GM13977 (cell line): Measurements from ENCODE around the gene CLPSL2.

Experiments
- DNase-seq: peaks from one replicate; pipeline ENCODE4 v3.0.0; 2012; ENCODE audit warnings: low spot score
- CTCF ChIP-seq: IDR thresholded peaks from 2 replicates; pipeline ENCODE4 v1.5.1; 2012; ENCODE audit warnings: mild to moderate bottlenecking, control low read depth; ENCODE audit not compliant: insufficient read depth; ENCODE audit errors: extremely low read depth, missing control alignments
- in situ Hi-C: fragments of 300-500 bp; cut with MboI; formaldehyde crosslinking; loops from one replicate; pipeline ENCODE4 v1.12.0; 2022; ENCODE audit warnings: low sequenced_read_pairs, low pct_unique_long_range_greater_than_20kb, mixed read lengths, inconsistent platforms; ENCODE audit not compliant: unreplicated experiment

The CLPSL2 gene

GRCh38 chr6:35794536-35795452, 18.4 kb downstream of the CLPSL2 start:
- in situ Hi-C loops = no loop called here
- TF ChIP-seq CTCF = no peak
- no peak for DNase-seq

DNA sequence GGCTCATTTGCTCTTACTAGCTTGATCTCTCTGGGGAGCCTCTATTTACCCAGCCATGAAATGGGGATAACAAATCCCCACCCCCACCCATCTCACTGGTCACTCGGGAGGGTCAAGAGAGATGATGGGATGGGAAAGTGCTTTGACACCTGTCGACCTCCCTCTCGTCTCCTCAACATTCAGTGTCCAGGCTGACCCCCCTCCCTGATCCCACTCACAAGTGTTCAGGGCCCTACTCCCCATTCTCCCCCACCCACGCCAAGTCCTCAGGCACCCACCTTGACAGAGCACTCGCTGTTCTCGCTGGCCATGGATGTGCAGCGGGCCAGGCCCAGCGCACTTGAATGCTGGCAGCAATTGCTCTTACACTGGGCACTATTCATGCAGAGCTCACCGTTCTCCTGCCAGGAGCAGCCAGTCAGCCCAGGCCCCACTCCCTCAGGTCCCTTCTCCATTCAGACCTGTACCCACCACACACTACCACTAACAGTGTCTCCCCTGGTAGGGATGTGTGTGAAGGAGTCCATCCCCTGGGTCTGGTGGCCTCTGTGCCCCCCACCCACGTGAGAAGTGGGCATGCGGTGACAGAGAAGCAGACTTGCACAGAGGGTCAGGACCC, 19.2 kb downstream of the CLPSL2 start:
- no peak for DNase-seq
- in situ Hi-C loops = no loop called here
- TF ChIP-seq CTCF = no peak

DNA sequence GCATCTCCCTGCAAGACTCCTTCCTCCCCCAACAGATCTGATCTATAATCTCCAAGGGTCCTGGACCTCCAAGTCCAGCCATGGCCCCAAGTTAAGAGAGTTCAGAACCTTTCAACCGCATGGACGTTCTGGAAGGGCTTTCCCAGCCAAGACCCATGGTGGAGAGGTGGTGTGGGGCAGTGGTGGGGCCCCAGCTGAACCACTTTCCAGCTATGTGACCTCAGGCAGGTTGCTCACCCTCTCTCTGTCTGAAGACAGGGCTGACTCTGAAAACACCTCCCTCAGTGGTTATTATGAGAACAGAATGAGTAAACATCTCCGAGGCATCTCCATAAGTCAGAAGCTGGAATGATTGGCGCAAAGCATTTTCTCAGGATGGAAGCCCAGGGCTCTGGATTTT, 19.8 kb downstream of the CLPSL2 start:
- in situ Hi-C loops = no loop called here
- no peak for TF ChIP-seq CTCF
- no peak for DNase-seq

GRCh38 chr6:35797837-35798526, 21.6 kb downstream of the CLPSL2 start:
- in situ Hi-C loops = no loop called here
- DNase-seq = no peak
- TF ChIP-seq CTCF = no peak

DNA sequence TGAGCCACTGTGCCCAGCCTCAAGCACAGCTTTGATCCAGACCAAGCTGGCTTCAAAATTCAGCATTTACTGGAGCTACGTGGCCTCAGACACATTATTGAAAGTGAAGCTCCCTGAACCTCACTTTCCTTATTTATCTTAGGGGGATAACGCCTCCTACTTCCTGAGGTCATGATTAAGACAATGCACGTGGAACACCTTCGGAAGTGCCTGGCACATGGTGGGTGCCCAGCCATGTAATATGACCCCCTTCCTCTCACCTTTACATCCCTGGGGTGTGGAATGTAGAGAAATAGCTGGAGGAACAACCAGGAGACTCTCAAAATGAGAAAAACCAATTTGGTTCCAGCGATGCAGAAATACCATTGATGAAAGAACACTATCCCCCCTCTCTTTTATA, 22.3 kb downstream of the CLPSL2 start:
- TF ChIP-seq CTCF = no peak
- in situ Hi-C loops = no loop called here
- no peak for DNase-seq

- no peak for DNase-seq
- TF ChIP-seq CTCF = no peak
- in situ Hi-C loops = no loop called here
These were observed 24.8 kb downstream of the CLPSL2 start for GRCh38 chr6:35801148-35801547.
